K562 (cell line): ENCODE data around the gene NLRP6. TPM values are rescaled to one million over a fixed set of nuclear protein-coding genes. Genes with fewer than 3 reads are reported as not detected.

Experiments
- ARHGAP35 ChIP-seq: fragments of 450-650 bp; IDR thresholded peaks from 2 replicates; pipeline ENCODE4 v1.6.1; 2018; ENCODE audit not compliant: partially characterized antibody
- DDX20 ChIP-seq: fragments of 450-650 bp; IDR thresholded peaks from 2 replicates; pipeline ENCODE4 v1.6.1; 2016; ENCODE audit warnings: missing genetic modification characterization, low read depth, mild to moderate bottlenecking, missing compliant biosample characterization, moderate library complexity
- DNMT1 ChIP-seq: fragments of 450-650 bp; IDR thresholded peaks from 2 replicates; pipeline ENCODE4 v1.6.1; 2016; ENCODE audit warnings: antibody characterized with exemption, mild to moderate bottlenecking
- KLF1 ChIP-seq: fragments of 450-650 bp; IDR thresholded peaks from 2 replicates; pipeline ENCODE4 v1.6.1; 2016; ENCODE audit warnings: missing genetic modification characterization, missing compliant biosample characterization
- MIER1 ChIP-seq: fragments of 450-650 bp; IDR thresholded peaks from 2 replicates; pipeline ENCODE4 v1.6.1; 2016; ENCODE audit warnings: antibody characterized with exemption, mild to moderate bottlenecking, low read depth
- NCOA6 ChIP-seq: fragments of 450-650 bp; IDR thresholded peaks from 2 replicates; pipeline ENCODE4 v1.6.1; 2017; ENCODE audit warnings: mild to moderate bottlenecking
- RB1 ChIP-seq: fragments of 450-650 bp; IDR thresholded peaks from 2 replicates; pipeline ENCODE4 v1.6.1; 2017; ENCODE audit warnings: low read depth, mild to moderate bottlenecking
- RBFOX2 ChIP-seq: fragments of 200-400 bp; formaldehyde crosslinking; IDR thresholded peaks from 2 replicates; pipeline ENCODE4 v1.6.1; 2017; ENCODE audit warnings: low read depth, mild to moderate bottlenecking, low read length, moderate library complexity
- SPI1 ChIP-seq: IDR thresholded peaks from 2 replicates; pipeline ENCODE4 v1.6.1; 2011; ENCODE audit warnings: low read depth, low read length, control low read depth, borderline replicate concordance
- TARDBP ChIP-seq: fragments of 450-650 bp; IDR thresholded peaks from 2 replicates; pipeline ENCODE4 v1.6.1; 2016
- TSC22D4 ChIP-seq: fragments of 450-650 bp; IDR thresholded peaks from 2 replicates; pipeline ENCODE4 v1.6.1; 2016; ENCODE audit warnings: missing genetic modification characterization, missing biosample characterization, control low read depth
- XRCC4 ChIP-seq: IDR thresholded peaks from one replicate; pipeline ENCODE4 v1.6.1; 2011; ENCODE audit not compliant: insufficient read depth, insufficient read length; ENCODE audit errors: extremely low read depth
- YY1 ChIP-seq, 3 experiments: IDR thresholded peaks; 2 replicates each; pipeline ENCODE4 v1.6.1; 2011; ENCODE audit warnings: low read length in 2 of 3, mild to moderate bottlenecking in 2 of 3, moderate library complexity in 2 of 3, borderline replicate concordance in 1 of 3, control low read depth in 1 of 3, low read depth in 1 of 3; ENCODE audit not compliant: insufficient read depth in 3 of 3, insufficient replicate concordance in 2 of 3, control insufficient read depth in 1 of 3, insufficient read length in 1 of 3; ENCODE audit errors: extremely low read depth in 1 of 3
- ZC3H11A ChIP-seq: IDR thresholded peaks from 2 replicates; pipeline ENCODE4 v1.6.1; 2012; ENCODE audit warnings: low read depth, low read length, improper control_type of control experiment
- ZNF184 ChIP-seq: sonication (generic); formaldehyde crosslinking; IDR thresholded peaks from 2 replicates; pipeline ENCODE4 v1.5.0; 2020; ENCODE audit warnings: missing genetic modification reagents
- ZNF24 ChIP-seq: fragments of 450-650 bp; IDR thresholded peaks from 2 replicates; pipeline ENCODE4 v1.6.1; 2016
- ZNF436 ChIP-seq: fragments of 250-450, 450-650 bp; sonication (Bioruptor Pico); formaldehyde crosslinking; IDR thresholded peaks from 2 replicates; pipeline ENCODE4 v1.7.0; 2020; ENCODE audit warnings: mild to moderate bottlenecking
- ZNF584 ChIP-seq: fragments of 200-800 bp; sonication (Bioruptor generic); IDR thresholded peaks from 2 replicates; pipeline ENCODE4 v1.6.1; 2016; ENCODE audit warnings: low read depth, mild to moderate bottlenecking, missing genetic modification characterization, missing compliant biosample characterization
- ZNF644 ChIP-seq: fragments of 200-800 bp; sonication (Bioruptor generic); IDR thresholded peaks from 2 replicates; pipeline ENCODE4 v1.6.1; 2016; ENCODE audit warnings: low read depth, missing genetic modification characterization, missing compliant biosample characterization
- ZNF77 ChIP-seq: fragments of 250-450 bp; sonication (Bioruptor Pico); IDR thresholded peaks from 2 replicates; pipeline ENCODE4 v1.5.0; 2020
- ZNF778 ChIP-seq: fragments of 450-650 bp; formaldehyde crosslinking; IDR thresholded peaks from 2 replicates; pipeline ENCODE4 v1.4.0; 2020; ENCODE audit warnings: mild to moderate bottlenecking, moderate library complexity
- polyA plus RNA-seq, 8 experiments: library from polyadenylated mRNA; depleted of rRNA in 4 of 8; stranded (reverse) in 5 of 8; unstranded in 3 of 8; fragments of >200 nt; fragmentation: Nextera tagmentation in 2 of 8; fragmentation: Illumina TruSeq in 1 of 8; extraction: Ambion mirVana in 2 of 8; extraction: Trizol in 1 of 8; gene quantifications; 2 replicates each; pipeline versions ENCODE4 v1.2.1 to v1.2.3, GENCODE V29; 2011 to 2014; ENCODE audit warnings: inconsistent platforms in 1 of 8, missing spikeins in 1 of 8
- total RNA-seq, 7 experiments: library from RNA; depleted of rRNA in 6 of 7; stranded (reverse); fragments of >200 nt in 6 of 7; fragmentation: Illumina TruSeq in 2 of 7; extraction: Trizol in 2 of 7; gene quantifications; 2 replicates each; pipeline versions ENCODE4 v1.2.1 to v1.2.3, GENCODE V29; 2011 to 2021; ENCODE audit warnings: low replicate concordance in 1 of 7
- TF ChIP-seq, protein P1 (sequence below): fragments of 250-450 bp; sonication (Bioruptor Pico); IDR thresholded peaks from 2 replicates; pipeline ENCODE4 v1.5.0; 2021; ENCODE audit warnings: mild to moderate bottlenecking, borderline replicate concordance
- TF ChIP-seq, protein P2 (sequence below): fragments of 450-650 bp; formaldehyde crosslinking; IDR thresholded peaks from 2 replicates; pipeline ENCODE4 v1.4.0; 2020; ENCODE audit warnings: mild to moderate bottlenecking, moderate library complexity
- TF ChIP-seq, protein P3 (sequence below): sonication (generic); formaldehyde crosslinking; IDR thresholded peaks from 2 replicates; pipeline ENCODE4 v1.8.1; 2023; ENCODE audit warnings: mild to moderate bottlenecking, missing genetic modification reagents

Gene NLRP6
- total and polyA plus RNA-seq, 9 of the 15 experiments (the other 6 are each of a cell fraction or from before 2014, with no cell fraction given), result 0.03 to 0.18 (median 0.15) TPM; not detected in 5

- TF ChIP-seq, protein P1, sequence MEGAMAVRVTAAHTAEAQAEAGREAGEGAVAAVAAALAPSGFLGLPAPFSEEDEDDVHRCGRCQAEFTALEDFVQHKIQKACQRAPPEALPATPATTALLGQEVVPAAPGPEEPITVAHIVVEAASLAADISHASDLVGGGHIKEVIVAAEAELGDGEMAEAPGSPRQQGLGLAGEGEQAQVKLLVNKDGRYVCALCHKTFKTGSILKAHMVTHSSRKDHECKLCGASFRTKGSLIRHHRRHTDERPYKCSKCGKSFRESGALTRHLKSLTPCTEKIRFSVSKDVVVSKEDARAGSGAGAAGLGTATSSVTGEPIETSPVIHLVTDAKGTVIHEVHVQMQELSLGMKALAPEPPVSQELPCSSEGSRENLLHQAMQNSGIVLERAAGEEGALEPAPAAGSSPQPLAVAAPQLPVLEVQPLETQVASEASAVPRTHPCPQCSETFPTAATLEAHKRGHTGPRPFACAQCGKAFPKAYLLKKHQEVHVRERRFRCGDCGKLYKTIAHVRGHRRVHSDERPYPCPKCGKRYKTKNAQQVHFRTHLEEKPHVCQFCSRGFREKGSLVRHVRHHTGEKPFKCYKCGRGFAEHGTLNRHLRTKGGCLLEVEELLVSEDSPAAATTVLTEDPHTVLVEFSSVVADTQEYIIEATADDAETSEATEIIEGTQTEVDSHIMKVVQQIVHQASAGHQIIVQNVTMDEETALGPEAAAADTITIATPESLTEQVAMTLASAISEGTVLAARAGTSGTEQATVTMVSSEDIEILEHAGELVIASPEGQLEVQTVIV (CRISPR knock-in tag), result no peak
- TF ChIP-seq ZNF77 (CRISPR knock-in tag), result no peak
- no peak for TF ChIP-seq ZNF24
- TF ChIP-seq SPI1, result peak; percentile 95
- TF ChIP-seq DDX20 (tag), result no peak
- TF ChIP-seq TARDBP, result no peak
- no peak for TF ChIP-seq ZNF436
- no peak for TF ChIP-seq ZNF584 (CRISPR knock-in tag)
- no peak for TF ChIP-seq XRCC4
- peak; percentile 81 for TF ChIP-seq ZNF644 (tag)
- TF ChIP-seq NCOA6, result no peak
- no peak for TF ChIP-seq MIER1
- TF ChIP-seq ZNF778, result no peak
- no peak for TF ChIP-seq YY1 (IDR thresholded peaks at IDR 0.05; ENCODE audit: borderline replicate concordance in 1 of 3, control insufficient read depth in 1 of 3, extremely low read depth in 1 of 3, insufficient read depth in 3 of 3, insufficient read length in 1 of 3, insufficient replicate concordance in 2 of 3, low read depth in 1 of 3, low read length in 2 of 3)
- TF ChIP-seq ZC3H11A, result no peak
- no peak for TF ChIP-seq ZNF184
- TF ChIP-seq, protein P2, sequence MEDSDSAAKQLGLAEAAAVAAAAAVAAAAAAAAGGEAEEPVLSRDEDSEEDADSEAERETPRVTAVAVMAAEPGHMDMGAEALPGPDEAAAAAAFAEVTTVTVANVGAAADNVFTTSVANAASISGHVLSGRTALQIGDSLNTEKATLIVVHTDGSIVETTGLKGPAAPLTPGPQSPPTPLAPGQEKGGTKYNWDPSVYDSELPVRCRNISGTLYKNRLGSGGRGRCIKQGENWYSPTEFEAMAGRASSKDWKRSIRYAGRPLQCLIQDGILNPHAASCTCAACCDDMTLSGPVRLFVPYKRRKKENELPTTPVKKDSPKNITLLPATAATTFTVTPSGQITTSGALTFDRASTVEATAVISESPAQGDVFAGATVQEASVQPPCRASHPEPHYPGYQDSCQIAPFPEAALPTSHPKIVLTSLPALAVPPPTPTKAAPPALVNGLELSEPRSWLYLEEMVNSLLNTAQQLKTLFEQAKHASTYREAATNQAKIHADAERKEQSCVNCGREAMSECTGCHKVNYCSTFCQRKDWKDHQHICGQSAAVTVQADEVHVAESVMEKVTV (CRISPR knock-in tag), result no peak
- TF ChIP-seq ARHGAP35, result no peak
- no peak for TF ChIP-seq KLF1
- TF ChIP-seq DNMT1, result 0 out of 2 replicates have a peak, but pooled peaks have one; percentile 63
- no peak for TF ChIP-seq RB1
- TF ChIP-seq, protein P3, sequence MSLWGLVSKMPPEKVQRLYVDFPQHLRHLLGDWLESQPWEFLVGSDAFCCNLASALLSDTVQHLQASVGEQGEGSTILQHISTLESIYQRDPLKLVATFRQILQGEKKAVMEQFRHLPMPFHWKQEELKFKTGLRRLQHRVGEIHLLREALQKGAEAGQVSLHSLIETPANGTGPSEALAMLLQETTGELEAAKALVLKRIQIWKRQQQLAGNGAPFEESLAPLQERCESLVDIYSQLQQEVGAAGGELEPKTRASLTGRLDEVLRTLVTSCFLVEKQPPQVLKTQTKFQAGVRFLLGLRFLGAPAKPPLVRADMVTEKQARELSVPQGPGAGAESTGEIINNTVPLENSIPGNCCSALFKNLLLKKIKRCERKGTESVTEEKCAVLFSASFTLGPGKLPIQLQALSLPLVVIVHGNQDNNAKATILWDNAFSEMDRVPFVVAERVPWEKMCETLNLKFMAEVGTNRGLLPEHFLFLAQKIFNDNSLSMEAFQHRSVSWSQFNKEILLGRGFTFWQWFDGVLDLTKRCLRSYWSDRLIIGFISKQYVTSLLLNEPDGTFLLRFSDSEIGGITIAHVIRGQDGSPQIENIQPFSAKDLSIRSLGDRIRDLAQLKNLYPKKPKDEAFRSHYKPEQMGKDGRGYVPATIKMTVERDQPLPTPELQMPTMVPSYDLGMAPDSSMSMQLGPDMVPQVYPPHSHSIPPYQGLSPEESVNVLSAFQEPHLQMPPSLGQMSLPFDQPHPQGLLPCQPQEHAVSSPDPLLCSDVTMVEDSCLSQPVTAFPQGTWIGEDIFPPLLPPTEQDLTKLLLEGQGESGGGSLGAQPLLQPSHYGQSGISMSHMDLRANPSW (CRISPR knock-in tag), result no peak
- TF ChIP-seq RBFOX2, result peak; percentile 67
- no peak for TF ChIP-seq TSC22D4 (tag)
Observed at GRCh38 chr11:269146-269890, 8.9 kb upstream of the NLRP6 start (continued).
